CD4-positive, alpha-beta T cell (primary cell): ENCODE data around the gene THSD7A. TPM values are rescaled to one million over a fixed set of nuclear protein-coding genes. Genes with fewer than 3 reads are reported as not detected.

Source experiments
- ATAC-seq: fragments of 200-7000 bp; cut with Tn5 transposase; one replicate; pipeline ENCODE4 v1.10.0; 2022; ENCODE audit warnings: mild to moderate bottlenecking; ENCODE audit not compliant: poor library complexity
- CTCF ChIA-PET: fragments of 350-600 bp; sonication (Branson Sonifier 250); formaldehyde crosslinking; loops from one replicate; lab custom pipeline; 2021; ENCODE audit warnings: antibody characterized with exemption, inconsistent platforms; lab: Charles Lee
- POLR2A ChIA-PET: fragments of 350-600 bp; sonication (Branson Sonifier 250); formaldehyde crosslinking; loops from one replicate; lab custom pipeline; 2021; ENCODE audit warnings: antibody characterized with exemption, inconsistent platforms; lab: Charles Lee
- DNase-seq, 14 experiments: peaks; one replicate each; pipeline ENCODE4 v3.0.0-alpha.2; 2013 to 2020; ENCODE audit warnings: mixed read lengths in 2 of 14
- H3K27ac ChIP-seq, 2 donors: one replicate each; pipeline versions ENCODE4 v1.5.1 to v1.7.0; 2013; ENCODE audit warnings: low read length in 2 of 2, low read depth in 1 of 2, mild to moderate bottlenecking in 1 of 2
- H3K27me3 ChIP-seq, 2 experiments: 1 replicate in 1 of 2; 2 replicates in 1 of 2; pipeline versions ENCODE4 v1.6.1 to v1.7.0; 2013; ENCODE audit warnings: low read length in 2 of 2, control low read depth in 1 of 2, mild to moderate bottlenecking in 1 of 2, moderate library complexity in 1 of 2; ENCODE audit not compliant: insufficient read depth in 2 of 2, control insufficient read depth in 1 of 2
- H3K36me3 ChIP-seq: one replicate; pipeline ENCODE4 v1.6.1; 2013; ENCODE audit warnings: low read length, control low read depth; ENCODE audit not compliant: insufficient read depth
- H3K4me1 ChIP-seq: one replicate; pipeline ENCODE4 v1.6.1; 2013; ENCODE audit warnings: low read length, control low read depth; ENCODE audit not compliant: insufficient read depth
- H3K4me3 ChIP-seq: one replicate; pipeline ENCODE4 v1.5.1; 2013; ENCODE audit warnings: mild to moderate bottlenecking, low read length, moderate library complexity
- H3K9me3 ChIP-seq, 2 experiments: 1 replicate in 1 of 2; 2 replicates in 1 of 2; pipeline versions ENCODE4 v1.6.1 to v1.7.0; 2013; ENCODE audit warnings: low read length in 2 of 2, mild to moderate bottlenecking in 2 of 2, control low read depth in 1 of 2, moderate library complexity in 1 of 2; ENCODE audit not compliant: control insufficient read depth in 1 of 2, insufficient read depth in 1 of 2
- H3K27ac Mint-ChIP-seq: one replicate; pipeline ENCODE4 v1.8.0; 2020; ENCODE audit warnings: mixed read lengths
- H3K27me3 Mint-ChIP-seq: one replicate; pipeline ENCODE4 v1.8.0; 2021; ENCODE audit warnings: mixed read lengths
- H3K36me3 Mint-ChIP-seq: one replicate; pipeline ENCODE4 v1.8.0; 2021; ENCODE audit warnings: low read depth, mixed read lengths
- H3K4me1 Mint-ChIP-seq: one replicate; pipeline ENCODE4 v1.8.0; 2021; ENCODE audit warnings: low read depth, mixed read lengths
- H3K4me3 Mint-ChIP-seq: one replicate; pipeline ENCODE4 v1.8.0; 2020; ENCODE audit warnings: mild to moderate bottlenecking, mixed read lengths
- H3K9me3 Mint-ChIP-seq: one replicate; pipeline ENCODE4 v1.8.0; 2020; ENCODE audit warnings: mixed read lengths
- intact Hi-C, 2 experiments: fragments of 100-400 bp; cut with DNase I in 1 of 2; cut with micrococcal nuclease in 1 of 2; formaldehyde crosslinking; loops; one replicate each; pipeline versions ENCODE4 v1.15.1 to v1.9.0; 2023 to 2025; cut with DNase I, micrococcal nuclease
- total RNA-seq, 174 experiments: library from RNA in 2 of 174; stranded (reverse) in 2 of 174; gene quantifications; one replicate each; pipeline ENCODE4 v1.2.3 and lab custom pipeline; 2021 to 2026
- TF ChIP-seq, protein P1 (sequence below): fragments of 200-600 bp; IDR thresholded peaks from one replicate; pipeline ENCODE4 v1.8.0; 2022; ENCODE audit warnings: antibody characterized with exemption, mild to moderate bottlenecking

Gene THSD7A
- total RNA-seq, 2 experiments from 2014 or later, result not detected

DNA sequence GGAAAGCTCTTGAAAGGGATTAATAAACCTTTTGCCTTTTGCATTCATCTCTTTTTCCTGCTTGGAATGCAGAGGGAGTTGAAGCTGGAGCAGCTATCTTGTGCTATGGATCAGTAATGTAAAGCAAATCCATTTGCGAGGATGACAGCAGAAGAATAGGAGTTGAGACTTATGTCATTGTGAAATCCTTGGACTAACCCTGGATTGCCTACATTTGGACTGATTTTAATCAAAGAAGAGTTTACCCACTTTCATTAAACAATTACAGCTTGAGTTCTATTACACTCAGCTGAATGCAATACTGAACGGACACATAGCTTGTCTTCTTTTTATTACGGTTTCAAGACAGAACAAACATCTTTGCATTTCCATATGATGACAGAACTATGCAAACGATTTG lies 496.1 kb downstream of the THSD7A start:
- Mint-ChIP-seq H3K27ac (no peak overlapping the region), H3K36me3 (no peaks in the 10 kb centered on the region), H3K27me3 (peaks cover 8% of the 10 kb centered on the region), H3K4me3 (no peak overlapping the region), H3K9me3 (no peaks in the 10 kb centered on the region), H3K4me1 (no peaks in the 10 kb centered on the region)
- Histone ChIP-seq H3K9me3 (no peaks in the 10 kb centered on the region), H3K36me3 (no peaks in the 10 kb centered on the region), H3K27ac (no peak overlapping the region), H3K4me1 (no peaks in the 10 kb centered on the region), H3K27me3 (no peaks in the 10 kb centered on the region), H3K4me3 (no peak overlapping the region)
- TF ChIP-seq, protein P1, sequence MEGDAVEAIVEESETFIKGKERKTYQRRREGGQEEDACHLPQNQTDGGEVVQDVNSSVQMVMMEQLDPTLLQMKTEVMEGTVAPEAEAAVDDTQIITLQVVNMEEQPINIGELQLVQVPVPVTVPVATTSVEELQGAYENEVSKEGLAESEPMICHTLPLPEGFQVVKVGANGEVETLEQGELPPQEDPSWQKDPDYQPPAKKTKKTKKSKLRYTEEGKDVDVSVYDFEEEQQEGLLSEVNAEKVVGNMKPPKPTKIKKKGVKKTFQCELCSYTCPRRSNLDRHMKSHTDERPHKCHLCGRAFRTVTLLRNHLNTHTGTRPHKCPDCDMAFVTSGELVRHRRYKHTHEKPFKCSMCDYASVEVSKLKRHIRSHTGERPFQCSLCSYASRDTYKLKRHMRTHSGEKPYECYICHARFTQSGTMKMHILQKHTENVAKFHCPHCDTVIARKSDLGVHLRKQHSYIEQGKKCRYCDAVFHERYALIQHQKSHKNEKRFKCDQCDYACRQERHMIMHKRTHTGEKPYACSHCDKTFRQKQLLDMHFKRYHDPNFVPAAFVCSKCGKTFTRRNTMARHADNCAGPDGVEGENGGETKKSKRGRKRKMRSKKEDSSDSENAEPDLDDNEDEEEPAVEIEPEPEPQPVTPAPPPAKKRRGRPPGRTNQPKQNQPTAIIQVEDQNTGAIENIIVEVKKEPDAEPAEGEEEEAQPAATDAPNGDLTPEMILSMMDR, result no peak
- ChIA-PET POLR2A (no interaction called here), CTCF (no interaction called here)
- intact Hi-C loops, result loop anchor here in 1 of 2 experiments (10.0 kb wide), 1 partner anchor 59 kb away; no protein-coding TSS in a partner anchor
- DNase-seq, result no peak
- ATAC-seq, result no peak

DNA sequence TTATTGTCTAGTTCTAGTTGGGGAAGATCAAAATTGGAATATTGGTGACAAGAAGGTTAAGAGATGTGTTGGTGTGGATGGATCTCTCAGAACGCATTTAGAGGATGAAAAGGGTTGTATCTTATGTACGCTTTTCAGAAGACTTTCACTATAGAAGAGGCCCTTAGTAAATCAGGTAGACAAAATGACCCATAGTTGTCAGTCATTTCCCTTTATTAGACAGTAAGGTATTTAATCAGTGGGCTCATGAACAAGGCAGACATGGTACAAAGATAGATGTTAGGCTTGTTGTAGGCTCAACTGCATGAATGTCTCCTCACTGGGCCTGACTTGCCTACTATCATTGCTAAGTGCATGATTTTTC lies 499.2 kb downstream of the THSD7A start:
- ChIA-PET CTCF (no interaction called here), POLR2A (no interaction called here)
- Histone ChIP-seq H3K36me3 (no peaks in the 10 kb centered on the region), H3K27me3 (no peaks in the 10 kb centered on the region), H3K27ac (no peak overlapping the region), H3K4me3 (no peak overlapping the region), H3K4me1 (no peaks in the 10 kb centered on the region), H3K9me3 (no peaks in the 10 kb centered on the region)
- H3K27ac Mint-ChIP-seq, result no peak overlapping the region
- no peaks in the 10 kb centered on the region for H3K36me3 Mint-ChIP-seq
- no peaks in the 10 kb centered on the region for H3K9me3 Mint-ChIP-seq
- DNase-seq (no peak), ATAC-seq (no peak)
- TF ChIP-seq, protein P1, result no peak
- H3K4me3 Mint-ChIP-seq, result no peak overlapping the region
- intact Hi-C loops, result loop anchor here in 1 of 2 experiments (10.0 kb wide), 1 partner anchor 62 kb away; no protein-coding TSS in a partner anchor
- H3K4me1 Mint-ChIP-seq, result no peaks in the 10 kb centered on the region
- no peaks in the 10 kb centered on the region for H3K27me3 Mint-ChIP-seq

DNA sequence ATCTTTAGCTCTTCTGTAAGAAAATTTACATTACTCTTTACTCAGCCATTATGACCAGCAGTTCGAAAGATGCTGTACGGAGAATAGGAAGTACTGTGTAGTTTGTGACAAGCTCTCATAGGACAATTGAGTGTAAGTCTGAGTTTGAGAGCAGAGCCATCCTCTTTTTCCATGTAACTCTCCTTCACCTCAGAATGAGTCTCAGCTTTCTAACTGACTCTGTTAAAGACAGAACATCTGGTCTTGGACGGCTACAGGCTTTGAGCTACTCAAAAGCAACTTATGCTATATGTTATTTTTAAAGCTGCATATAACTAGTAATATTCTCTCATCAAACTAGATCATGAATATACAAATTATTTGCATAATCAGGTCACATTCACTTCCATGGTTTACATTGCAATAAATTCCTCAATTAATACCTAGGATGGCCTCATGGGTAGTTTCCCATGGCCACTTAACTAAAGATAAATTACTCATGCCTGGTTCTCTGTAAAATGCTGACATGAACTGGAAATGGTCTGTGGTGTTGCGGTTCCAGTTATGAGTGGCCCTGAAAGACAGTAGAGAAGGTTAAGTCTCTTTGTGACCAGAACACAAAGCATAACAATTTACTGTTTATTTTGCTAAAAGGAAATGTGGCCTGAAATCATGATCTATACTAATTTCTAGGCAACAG lies 499.7 kb downstream of the THSD7A start:
- Histone ChIP-seq H3K27ac (no peak overlapping the region), H3K4me3 (no peak overlapping the region), H3K4me1 (no peaks in the 10 kb centered on the region), H3K9me3 (no peaks in the 10 kb centered on the region), H3K36me3 (no peaks in the 10 kb centered on the region), H3K27me3 (no peaks in the 10 kb centered on the region)
- no peak for ATAC-seq
- Mint-ChIP-seq H3K27me3 (no peaks in the 10 kb centered on the region), H3K9me3 (no peaks in the 10 kb centered on the region), H3K4me3 (no peak overlapping the region), H3K36me3 (no peaks in the 10 kb centered on the region), H3K27ac (no peak overlapping the region), H3K4me1 (no peaks in the 10 kb centered on the region)
- ChIA-PET POLR2A (no interaction called here), CTCF (no interaction called here)
- DNase-seq, result no peak
- intact Hi-C loops, result loop anchor here in 1 of 2 experiments (10.0 kb wide), 1 partner anchor 62 kb away; no protein-coding TSS in a partner anchor
- TF ChIP-seq, protein P1, result no peak
